Measurements from ENCODE around the gene ATP1B4.
"Not testable (repeated sequence)": the region's sequence is repeated elsewhere in the genome, so short reads cannot be mapped to it uniquely, and the experiment has no call there.

The ATP1B4 gene

DNA sequence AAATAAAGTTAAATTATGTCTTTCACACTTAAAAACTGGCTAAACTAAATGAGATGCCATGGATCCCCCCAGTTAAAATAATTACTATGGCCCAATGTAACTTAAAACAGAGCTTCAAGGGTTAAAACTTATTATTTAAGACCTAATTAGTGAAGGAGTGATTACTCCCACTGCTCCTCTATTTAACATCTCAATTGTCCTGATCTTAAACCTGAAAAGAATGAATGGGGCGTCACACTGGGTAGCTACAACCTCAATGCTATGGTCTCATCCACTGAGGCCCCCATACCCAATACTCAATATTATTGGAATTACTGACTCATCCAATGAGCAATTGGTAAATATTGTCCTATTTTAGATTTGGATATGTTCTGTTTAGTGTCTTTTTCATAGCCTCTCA lies 29.5 kb upstream of the ATP1B4 start:
- H3K4me3 ChIP-seq (ENCODE audit: low read depth, low read length) = no peak overlapping the region
- no peak for DNase-seq (ENCODE audit: low read depth)
- TF ChIP-seq, protein P1, sequence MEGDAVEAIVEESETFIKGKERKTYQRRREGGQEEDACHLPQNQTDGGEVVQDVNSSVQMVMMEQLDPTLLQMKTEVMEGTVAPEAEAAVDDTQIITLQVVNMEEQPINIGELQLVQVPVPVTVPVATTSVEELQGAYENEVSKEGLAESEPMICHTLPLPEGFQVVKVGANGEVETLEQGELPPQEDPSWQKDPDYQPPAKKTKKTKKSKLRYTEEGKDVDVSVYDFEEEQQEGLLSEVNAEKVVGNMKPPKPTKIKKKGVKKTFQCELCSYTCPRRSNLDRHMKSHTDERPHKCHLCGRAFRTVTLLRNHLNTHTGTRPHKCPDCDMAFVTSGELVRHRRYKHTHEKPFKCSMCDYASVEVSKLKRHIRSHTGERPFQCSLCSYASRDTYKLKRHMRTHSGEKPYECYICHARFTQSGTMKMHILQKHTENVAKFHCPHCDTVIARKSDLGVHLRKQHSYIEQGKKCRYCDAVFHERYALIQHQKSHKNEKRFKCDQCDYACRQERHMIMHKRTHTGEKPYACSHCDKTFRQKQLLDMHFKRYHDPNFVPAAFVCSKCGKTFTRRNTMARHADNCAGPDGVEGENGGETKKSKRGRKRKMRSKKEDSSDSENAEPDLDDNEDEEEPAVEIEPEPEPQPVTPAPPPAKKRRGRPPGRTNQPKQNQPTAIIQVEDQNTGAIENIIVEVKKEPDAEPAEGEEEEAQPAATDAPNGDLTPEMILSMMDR (IDR thresholded peaks at IDR 0.05; ENCODE audit: insufficient read depth, low read depth, low read length, missing control alignments) = no peak

DNA sequence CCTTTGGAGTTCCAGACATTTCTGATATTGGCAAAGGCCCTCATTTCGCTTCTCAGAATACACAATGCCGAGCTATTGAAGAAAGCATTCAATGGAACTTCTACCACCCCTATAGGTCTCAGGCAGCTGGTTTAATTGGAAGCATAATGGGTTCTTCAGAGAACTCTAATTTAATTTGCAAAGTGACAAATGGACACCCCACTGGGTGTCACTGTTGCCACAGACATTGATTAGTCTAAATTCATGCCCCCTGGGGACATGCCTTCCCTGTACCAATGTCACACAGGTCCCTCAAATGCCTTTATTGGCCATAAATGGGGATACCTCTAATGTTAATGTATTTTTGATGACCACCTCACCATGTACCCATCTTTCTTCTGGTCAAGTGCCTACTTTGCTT lies 27.7 kb upstream of the ATP1B4 start:
- DNase-seq (ENCODE audit: low read depth) = peak; percentile 3
- TF ChIP-seq, protein P1 (IDR thresholded peaks at IDR 0.05; ENCODE audit: insufficient read depth, low read depth, low read length, missing control alignments) = no peak

DNA sequence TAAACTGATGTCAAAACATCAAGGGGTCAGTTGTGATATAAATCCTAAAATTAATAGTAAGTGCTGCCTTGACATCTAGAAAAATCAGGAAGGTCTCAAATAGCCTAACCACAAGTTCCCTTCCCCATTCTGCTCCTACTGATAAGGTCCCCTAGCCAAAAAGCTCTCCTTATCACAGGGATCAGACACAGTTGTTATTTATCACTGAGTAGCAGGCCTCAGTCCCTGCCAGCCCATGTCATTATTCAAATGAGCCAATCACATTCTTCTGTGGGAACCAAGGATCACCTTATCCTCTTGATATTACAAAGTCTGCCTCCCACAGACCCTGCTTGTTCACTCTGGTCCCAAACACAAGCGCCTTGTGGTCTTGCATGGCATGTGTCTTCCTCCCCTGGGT lies 27.3 kb upstream of the ATP1B4 start:
- no peak for DNase-seq (ENCODE audit: low read depth)
- TF ChIP-seq, protein P1 (IDR thresholded peaks at IDR 0.05; ENCODE audit: insufficient read depth, low read depth, low read length, missing control alignments) = no peak
- H3K4me3 ChIP-seq (ENCODE audit: low read depth, low read length) = no peak overlapping the region

More for the DNA sequence above, 27.7 kb upstream of the ATP1B4 start:
- no peak overlapping the region for H3K4me3 ChIP-seq (ENCODE audit: low read depth, low read length)

DNA sequence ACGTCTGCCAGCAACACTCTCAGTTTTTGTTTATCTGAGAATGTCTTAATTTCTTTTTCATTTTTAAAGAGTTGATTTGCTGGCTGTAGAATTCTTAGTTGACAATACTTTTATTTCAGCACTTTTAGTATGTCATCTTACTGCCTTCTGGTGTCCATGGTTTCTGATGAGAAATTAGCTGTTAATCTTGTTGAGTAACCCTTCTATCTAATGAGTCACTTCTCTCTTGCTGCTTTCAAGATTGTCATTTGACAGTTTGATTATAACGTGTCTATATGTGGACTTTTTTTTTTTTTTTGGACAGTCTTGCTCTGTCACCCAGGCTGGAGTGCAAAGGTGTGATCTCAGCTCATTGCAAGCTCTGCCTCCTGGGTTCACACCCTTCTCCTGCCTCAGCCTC lies 26.6 kb upstream of the ATP1B4 start:
- H3K4me3 ChIP-seq (ENCODE audit: low read depth, low read length) = no peak overlapping the region
- no peak for DNase-seq (ENCODE audit: low read depth)
- TF ChIP-seq, protein P1 (IDR thresholded peaks at IDR 0.05; ENCODE audit: insufficient read depth, low read depth, low read length, missing control alignments) = no peak

DNA sequence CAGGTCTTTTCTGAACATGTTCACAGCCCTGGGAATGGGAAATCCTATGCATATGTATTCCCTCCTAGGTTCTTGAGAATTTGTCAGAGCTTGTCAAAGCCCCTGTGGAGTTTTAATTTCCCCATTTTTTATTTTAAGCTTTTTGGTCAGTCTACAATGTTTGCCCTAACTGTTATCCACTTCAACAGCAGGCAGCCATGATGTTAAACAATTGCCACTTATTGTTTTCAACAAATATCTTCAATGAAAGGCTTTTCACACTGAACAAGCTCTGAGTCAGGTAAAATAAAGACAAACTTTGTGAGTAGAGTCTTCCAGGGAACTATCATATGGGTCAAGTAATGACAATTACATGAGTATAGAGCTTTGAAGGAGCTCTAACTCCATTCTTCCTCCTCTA lies 25.0 kb upstream of the ATP1B4 start:
- H3K4me3 ChIP-seq (ENCODE audit: low read depth, low read length) = no peak overlapping the region
- TF ChIP-seq, protein P1 (IDR thresholded peaks at IDR 0.05; ENCODE audit: insufficient read depth, low read depth, low read length, missing control alignments) = no peak
- DNase-seq (ENCODE audit: low read depth) = no peak

DNA sequence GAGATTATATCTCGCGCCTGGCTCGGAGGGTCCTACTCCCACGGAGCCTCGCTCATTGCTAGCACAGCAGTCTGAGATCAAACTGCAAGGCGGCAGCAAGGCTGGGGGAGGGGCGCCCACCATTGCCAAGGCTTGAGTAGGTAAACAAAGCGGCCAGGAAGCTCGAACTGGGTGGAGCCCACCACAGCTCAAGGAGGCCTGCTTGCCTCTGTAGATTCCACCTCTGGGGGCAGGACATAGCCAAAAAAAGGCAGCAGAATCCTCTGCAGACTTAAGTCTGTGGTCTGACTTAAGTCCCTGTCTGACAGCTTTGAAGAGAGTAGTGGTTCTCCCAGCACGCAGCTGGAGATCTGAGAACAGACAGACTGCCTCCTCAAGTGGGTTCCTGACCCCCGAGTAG lies 17.3 kb upstream of the ATP1B4 start:
- H3K4me3 ChIP-seq (ENCODE audit: low read depth, low read length); DNase-seq (ENCODE audit: low read depth): not testable (repeated sequence)

DNA sequence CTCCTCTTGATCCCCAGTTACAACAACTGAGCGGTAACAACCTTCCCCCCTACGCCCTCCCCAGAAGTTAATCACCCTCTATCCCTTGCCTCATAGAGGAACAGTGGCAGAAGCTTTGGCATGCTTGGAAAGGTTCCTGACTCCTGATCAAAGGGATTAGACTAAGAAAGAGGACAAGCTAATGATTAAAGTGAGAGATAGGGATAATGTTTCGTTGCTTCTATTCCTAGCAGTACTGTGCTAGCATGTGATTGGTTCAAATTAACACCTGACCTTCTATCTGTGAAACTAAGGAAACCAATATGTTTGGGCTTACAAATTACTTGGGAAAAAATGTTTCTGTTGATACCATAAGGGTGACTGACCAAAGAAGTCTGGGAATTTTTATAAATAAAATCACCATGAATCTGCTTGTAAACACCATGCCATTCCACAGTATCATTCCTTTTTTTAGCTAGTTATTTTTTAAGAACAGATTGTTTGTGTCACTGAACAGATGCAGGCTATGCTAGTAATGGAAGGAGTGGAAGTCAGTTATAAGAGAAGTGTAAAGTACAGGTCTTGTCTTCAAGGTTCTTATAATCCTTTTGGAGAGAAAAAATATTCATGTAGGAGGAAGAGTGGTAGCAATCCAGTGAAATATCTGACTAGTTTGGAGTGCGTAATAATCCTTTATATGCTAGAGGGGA lies 11.3 kb upstream of the ATP1B4 start:
- DNase-seq (ENCODE audit: low read depth) = no peak
- no peak overlapping the region for H3K4me3 ChIP-seq (ENCODE audit: low read depth, low read length)
- TF ChIP-seq, protein P1 (IDR thresholded peaks at IDR 0.05; ENCODE audit: insufficient read depth, low read depth, low read length, missing control alignments) = no peak
